ENCODE measurements around the gene PSMD9. TPM values are rescaled to one million over a fixed set of nuclear protein-coding genes. Genes with fewer than 3 reads are reported as not detected.

PSMD9 gene, protein sequence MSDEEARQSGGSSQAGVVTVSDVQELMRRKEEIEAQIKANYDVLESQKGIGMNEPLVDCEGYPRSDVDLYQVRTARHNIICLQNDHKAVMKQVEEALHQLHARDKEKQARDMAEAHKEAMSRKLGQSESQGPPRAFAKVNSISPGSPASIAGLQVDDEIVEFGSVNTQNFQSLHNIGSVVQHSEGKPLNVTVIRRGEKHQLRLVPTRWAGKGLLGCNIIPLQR
- total RNA-seq = 41.2 and 59.0 TPM in 2 replicates

DNA sequence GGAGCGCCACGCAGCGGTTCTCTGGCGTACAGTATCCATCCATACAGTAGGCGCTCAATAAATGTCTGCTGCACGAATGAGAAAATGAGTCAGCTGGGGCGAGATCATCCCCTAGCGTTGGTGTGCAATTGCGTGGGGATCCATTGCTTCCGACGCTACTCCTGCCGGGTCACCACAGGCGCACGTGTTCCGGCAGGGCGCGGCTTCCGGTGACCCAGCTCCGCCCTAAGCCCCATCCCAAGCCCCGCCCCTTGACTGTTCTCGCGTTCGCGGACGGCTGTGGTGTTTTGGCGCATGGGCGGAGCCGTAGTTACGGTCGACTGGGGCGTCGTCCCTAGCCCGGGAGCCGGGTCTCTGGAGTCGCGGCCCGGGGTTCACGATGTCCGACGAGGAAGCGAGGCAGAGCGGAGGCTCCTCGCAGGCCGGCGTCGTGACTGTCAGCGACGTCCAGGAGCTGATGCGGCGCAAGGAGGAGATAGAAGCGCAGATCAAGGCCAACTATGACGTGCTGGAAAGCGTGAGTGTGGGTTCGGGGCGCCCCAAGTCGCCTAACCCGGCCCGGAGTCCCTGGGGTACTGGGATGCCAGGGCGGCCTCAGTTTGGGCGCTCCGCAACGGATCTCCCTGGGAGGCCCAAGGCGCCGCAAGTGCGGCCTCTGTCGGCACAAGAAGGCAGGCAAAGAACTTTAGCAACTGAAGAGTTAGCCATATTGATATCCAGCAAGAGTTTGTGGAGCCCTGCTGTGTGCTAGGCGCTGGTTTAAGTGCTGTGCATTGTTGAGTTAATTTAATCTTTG, at the start of gene PSMD9:
Gene PSMD9, plus strand, starts transcription at position 313 of the 796 bp plus-strand sequence. Its CDS starts 67 bp downstream, at position 380.

DNA sequence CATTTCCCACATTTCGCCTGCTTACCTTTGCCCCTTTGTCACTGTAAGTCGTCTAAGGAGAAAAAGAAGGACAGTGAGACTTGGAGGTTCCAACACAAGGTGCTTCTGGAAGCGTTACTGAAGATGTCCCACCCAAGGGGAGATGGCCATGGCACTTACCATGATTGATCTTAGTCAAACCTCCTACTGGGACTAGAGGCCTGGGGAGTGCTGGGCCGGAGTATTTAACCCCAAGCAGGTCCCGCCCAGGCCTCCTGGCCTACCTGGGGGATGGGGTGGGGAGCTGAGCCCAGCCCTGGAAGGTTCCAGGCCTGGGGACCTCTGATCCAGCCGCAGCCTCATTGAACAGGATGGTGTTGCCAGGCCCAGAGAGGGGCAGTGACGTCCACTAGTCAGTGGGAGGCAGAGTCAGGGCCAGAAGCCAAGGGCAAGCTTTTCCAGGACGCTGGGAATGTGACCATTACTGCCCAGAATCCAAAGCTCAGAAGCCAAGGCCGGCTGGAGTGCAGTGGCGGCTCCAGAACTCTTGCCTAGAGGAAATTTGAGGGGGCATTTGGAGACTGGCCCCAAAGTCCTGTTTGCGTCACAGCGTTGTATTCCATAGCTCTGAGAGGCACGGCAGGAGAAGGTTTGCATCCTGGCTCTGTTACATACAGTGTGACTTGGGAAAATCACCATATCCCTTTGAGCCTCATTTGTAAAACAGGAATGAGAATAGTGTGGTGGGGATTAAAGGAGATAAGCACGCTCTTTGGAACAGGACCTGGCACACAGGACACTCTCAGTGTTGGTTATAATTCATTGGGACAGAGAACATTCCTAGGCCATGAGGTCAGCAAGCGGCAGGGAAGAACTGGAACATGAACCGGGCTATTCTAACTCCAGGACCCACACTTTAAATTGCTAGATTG, 29.7 kb upstream of the PSMD9 start, which contains the start of gene HPD:
Gene HPD, minus strand, starts transcription at position 198 of the 911 bp plus-strand sequence. Its CDS starts 36 bp downstream, at position 162.

DNA sequence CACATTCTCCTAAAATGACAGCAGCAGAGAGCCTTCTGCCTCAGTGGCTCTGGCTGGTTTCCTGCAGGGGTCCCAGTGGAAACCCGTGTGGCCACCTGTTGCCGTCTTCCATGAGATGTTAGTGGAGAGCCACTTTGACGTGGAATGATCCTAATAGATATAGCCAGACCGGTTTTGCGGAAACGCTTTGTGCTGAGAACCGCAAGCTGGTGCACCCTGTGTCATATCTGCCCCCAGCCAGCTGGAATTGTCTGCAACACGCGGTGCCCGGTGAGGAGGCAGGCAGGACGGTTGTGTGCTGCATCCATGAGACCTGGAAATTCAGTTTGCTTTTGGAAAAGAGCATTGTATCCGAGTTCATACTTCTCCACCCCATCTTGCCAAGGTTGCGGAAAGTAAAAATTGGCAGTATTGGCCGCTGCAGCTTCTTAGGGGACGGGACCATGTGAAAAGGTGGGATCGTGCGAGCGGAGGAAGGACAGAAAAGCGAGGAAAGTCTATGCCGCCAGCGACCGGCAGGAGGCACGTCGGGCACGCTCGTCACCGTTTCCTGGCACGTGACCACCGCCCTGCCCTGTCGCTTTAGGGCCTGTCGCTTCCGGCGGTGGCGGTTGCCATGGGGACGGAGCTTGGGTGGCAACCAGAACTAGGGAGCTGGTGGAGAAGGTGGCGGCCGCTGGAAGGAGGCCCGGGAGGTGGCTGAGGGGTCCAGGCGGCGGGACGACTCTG, 29.5 kb downstream of the PSMD9 start, which contains the start of gene CFAP251:
Gene CFAP251, plus strand, starts transcription at position 643 of the 729 bp plus-strand sequence. CDS start 2,714 bp downstream, outside the sequence.

Small RNA genes within 50 kb of the gene (small RNA-seq; reads per million reads assigned to genes)
- gene AC069503.3 (not detected), gene RF00017 (not detected), gene RNU7-170P (not detected)

Other genes with a start within 250 kb of the PSMD9 start
- 0.29 and 0.80 TPM in 2 replicates for gene MORN3, start 219.1 kb upstream of the PSMD9 start, total RNA-seq
- 6.3 and 11.8 TPM in 2 replicates for gene TMEM120B, start 176.0 kb upstream of the PSMD9 start, total RNA-seq
- 17.0 and 18.2 TPM in 2 replicates for gene RHOF, start 95.1 kb upstream of the PSMD9 start, total RNA-seq
- 5.7 and 8.0 TPM in 2 replicates for gene SETD1B, start 84.8 kb upstream of the PSMD9 start, total RNA-seq
- not detected in 2 replicates for gene HPD, start 29.9 kb upstream of the PSMD9 start, total RNA-seq
- gene CFAP251, start 29.8 kb downstream of the PSMD9 start, total RNA-seq = 3.6 and 4.3 TPM in 2 replicates
- gene BCL7A, start 133.1 kb downstream of the PSMD9 start, total RNA-seq = 7.0 and 10.6 TPM in 2 replicates
- 28.8 and 32.8 TPM in 2 replicates for gene MLXIP, start 190.0 kb downstream of the PSMD9 start, total RNA-seq

Data from thoracic aorta endothelial cell (primary cell).